ENCODE results near the gene FBN3.
A peak's percentile ranks its signal among the peaks of the same experiment; 100 is the strongest.

The FBN3 gene

GRCh38 chr19:8087876-8088275, 61.5 kb downstream of the FBN3 start:
- DNase-seq = no peak

DNA sequence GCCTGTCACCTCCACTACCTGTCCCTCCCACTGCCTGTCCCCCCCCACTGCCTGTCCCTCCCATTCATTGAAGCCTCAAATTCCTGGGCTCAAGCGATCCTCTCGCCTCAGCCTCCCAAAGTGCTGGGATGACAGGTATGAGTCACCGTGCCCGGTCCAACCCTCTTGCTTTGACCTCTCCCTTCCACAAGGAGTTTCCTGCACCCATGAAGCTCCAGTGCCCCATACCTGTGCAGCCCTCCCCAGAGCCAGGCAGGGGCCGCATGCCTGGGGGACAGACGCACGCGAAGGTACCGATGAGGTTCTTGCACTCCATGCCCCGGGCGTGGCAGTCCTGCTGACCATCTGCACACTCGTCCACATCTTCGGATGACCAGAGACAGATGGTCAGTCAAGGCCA, 62.5 kb downstream of the FBN3 start:
- DNase-seq = no peak

- no peak for DNase-seq
Observed at GRCh38 chr19:8085598-8086408, 63.6 kb downstream of the FBN3 start.

DNA sequence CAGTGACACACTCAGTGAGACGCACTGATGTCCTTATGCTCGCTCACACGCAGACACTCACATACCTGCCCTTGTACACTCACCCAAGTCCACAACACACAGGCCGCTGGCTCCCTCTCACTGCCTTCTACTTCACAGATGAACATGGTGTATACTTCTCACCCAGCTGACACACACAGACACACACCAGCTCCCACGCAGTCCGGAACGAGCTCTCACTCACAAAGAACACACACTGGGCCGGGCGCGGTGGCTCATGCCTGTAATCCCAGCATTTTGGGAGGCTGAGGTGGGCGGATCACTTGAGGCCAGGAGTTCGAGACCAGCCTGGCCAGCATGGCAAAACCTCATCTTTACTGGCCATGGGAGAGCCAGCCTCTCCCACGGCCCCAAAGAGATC, 65.2 kb downstream of the FBN3 start:
- no peak for DNase-seq

GRCh38 chr19:8083141-8083540, 66.3 kb downstream of the FBN3 start:
- no peak for DNase-seq

GRCh38 chr19:8081569-8082550, 67.5 kb downstream of the FBN3 start:
- DNase-seq = no peak

GRCh38 chr19:8080832-8081231, 68.6 kb downstream of the FBN3 start:
- DNase-seq = no peak

DNA sequence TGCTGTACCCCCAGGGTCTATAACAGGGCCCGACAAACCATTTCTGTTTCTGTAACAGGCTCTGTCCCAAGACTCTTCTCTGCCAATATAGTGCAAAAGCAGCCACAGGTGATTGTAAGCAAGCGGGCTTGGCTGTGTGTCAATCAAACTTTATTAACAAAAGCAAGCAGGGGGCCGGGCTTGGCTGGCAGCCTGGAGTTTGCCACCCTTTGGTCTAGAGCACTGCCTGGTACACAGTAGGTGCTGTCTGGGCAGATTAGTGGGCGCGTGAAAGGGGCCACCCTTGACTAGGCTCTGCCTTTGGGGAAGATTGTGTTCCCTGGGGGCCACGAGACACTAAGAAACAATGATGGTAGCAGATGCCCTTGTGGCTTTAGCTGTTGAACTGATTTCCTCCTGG, 69.4 kb downstream of the FBN3 start:
- no peak for DNase-seq

DNA sequence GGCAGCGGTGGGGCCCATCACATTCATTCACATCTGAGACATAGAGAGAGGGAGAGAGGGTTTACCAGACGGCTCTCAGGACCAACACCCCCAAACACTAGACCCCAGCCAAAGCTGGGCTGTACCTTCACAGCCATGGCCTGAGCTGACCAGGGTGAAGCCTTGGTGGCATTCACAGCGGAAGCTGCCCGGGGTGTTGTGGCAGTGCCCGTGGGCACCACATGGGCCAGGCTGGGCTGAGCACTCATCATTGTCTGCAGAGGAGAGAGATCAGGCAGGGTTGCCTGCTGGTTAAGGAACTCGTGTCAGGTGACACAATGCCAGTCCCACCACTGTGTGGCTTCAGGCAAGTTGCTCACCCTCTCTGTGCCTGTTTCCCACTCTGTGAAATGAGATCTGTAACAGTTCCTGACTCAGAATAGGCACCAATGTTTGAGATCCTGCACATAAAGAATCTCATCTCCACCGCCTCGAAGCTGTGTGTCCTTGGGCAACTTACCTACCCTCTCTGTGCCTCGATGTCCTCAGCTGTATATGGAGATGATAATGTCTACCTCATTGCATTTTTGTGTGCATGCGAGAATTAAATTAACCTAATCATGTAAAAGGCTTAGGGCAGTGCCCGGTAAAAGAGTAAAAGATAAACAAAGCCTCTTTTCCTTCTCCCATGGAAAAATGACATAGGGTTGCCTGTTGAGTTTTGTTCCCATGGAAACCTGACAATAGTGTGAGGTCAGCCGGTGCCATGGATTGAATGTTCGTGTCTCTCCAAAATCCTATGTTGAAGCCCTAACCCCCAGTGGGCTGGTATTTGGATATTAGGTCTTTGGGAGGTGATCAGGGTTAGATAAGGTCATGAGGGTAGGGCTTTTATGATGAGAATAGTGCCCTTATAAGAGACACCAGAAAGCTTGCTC, 74.0 kb downstream of the FBN3 start:
- DNase-seq = no peak

- no peak for DNase-seq
Observed at GRCh38 chr19:8074501-8074900, 74.9 kb downstream of the FBN3 start.

GRCh38 chr19:8071912-8072311, 77.5 kb downstream of the FBN3 start:
- DNase-seq = no peak

DNA sequence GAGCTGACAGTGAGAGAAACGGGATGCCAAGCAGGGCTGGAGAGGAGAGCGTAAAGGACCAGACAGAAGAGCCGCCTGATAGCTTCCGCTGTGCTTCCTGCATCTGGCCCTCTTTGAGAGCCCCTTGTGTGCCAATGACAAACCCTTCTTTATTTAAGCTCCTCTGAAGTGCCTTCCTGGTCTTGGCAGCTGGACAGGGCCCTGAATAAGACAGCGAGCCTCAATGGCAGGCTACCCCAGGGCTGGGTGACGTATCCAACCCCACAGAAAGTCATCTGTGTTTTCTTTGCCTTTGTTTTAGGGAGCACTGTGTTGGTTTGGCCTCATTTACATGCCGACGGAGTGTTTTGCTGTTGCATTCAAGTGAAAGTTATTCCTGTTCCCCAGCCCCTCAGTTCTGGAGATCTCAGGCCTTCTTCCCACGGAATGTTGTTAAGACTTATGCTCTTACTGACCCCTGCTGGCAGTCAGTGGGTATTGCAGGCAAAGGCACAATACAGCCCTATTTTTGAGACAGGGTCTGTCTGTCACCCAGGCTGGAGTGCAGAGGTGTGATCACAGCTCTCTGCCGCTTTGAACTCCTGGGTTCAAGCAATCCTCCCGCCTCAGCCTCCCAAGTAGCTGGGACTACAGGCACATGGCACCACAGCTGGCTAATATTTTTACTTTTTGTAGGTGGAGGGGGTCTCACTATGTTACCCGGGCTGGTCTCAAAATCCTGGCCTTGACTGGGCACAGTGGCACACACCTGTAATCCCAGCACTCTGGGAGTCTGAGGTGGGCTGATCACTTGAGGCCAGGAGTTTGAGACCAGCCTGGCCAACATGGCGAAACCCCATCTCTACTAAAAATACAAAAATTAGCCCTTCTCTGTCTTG, 80.1 kb downstream of the FBN3 start:
- DNase-seq = no peak

DNA sequence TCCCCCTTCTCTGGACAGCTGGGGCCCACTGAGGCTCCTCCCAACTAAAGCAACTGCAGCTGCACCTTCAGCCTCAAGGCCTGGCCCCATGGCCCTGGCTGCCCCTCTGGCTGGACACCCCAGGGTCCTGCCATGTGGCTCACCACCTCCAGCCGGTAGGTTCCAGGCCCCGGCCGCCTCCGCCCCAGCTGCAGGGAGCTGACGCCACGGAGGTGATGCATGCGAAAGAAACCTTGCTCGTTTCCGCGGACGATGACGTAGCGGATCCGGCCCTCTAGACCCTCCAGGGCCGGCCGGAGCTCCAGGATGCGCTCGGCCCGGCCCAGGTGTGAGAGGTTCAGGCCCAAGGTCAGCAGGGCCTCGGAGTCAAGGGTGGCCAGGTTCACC, 83.5 kb downstream of the FBN3 start:
- DNase-seq = no peak

DNA sequence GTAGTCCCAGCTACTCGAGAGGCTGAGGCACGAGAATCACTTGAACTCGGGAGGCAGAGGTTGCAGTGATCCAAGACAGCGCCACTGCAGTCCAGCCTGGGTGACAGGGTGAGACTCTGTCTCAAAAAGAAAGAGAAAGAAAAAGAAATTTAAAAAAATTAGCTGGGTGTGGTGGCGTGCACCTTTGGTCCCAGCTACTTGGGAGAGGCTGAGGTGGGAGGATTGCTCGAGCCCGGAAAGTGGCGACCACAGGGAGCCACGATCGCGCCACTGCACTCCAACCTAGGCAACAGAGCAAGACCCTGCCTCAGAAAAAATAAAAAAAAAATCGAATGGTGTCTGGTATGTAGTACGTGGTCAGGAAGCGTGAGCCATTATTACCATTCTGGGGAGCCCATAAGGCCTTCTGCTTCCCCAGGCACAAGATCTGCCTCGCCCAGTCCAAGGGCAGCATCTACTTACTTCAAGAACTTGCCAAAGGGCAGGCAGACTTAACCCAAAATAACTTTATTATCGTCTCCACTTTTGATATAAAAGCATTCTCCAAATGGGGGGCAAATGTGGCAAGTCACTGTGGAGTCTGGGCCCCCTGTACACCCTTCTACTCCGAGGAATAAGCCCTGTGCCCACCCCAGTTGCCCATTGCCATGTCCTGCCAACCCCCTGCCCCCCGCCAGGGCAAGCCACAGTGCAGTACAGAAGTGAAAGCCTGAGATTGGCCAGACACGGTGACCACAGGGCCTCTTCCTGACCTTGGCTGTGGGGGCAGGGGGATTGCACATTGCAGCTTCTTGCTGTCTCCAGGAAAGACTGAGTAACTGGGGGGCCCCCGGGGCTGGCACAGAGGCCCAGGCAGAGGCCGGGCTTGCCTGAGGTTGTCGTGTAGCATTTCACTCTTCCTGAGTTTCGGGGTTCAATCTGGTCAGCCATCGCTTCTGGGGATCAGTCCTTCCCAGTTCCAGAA, 84.2 kb downstream of the FBN3 start:
- DNase-seq = no peak

- DNase-seq = no peak
Observed at GRCh38 chr19:8057545-8058270, 91.7 kb downstream of the FBN3 start.

- DNase-seq = no peak
Observed at GRCh38 chr19:8056533-8056932, 92.9 kb downstream of the FBN3 start.

DNA sequence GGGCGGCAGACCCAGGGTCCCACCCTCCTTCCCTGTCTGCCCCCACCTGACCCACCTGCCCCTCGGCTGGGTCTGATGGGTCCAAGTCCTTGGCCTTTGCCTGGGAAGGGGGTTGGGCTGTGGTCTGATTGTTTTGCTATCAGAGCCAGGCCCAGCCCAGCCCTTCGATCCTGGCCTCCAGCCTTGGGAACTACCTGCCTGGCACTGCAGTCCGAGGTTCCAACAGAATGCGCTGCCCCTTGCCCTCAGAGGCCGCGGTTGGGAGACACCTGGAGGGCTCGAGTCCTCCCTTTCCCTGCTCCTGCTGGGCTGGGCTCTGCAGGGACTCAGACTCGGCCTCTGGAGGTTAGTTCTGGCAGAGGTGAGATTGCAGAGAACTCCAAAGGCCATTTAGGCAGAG, 95.2 kb downstream of the FBN3 start:
- no peak for DNase-seq

DNA sequence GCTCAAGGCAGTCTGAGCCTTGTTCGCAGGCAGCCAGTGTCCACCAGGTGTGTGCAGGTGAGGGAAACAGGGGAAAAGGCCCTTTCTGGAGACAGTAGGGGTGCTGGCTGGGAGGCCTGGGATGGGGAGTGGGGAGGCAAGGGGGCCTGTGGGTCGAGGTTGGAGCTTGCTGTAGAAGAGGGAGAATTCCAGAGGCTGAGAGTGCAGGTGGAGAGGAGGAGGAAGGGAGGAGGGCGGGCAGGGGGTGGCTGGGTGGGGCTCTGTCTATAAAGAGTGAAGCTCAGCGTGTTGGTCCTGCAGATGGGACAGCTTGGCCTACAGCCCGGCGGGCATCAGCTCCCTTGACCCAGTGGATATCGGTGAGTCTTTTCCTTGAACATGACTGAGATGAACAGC, 96.9 kb downstream of the FBN3 start, which contains the start of gene CCL25:
CCL25 (plus strand) TSS at position 297 of the 396 bp plus-strand sequence. CDS start 290 bp downstream, outside the sequence.
- DNase-seq = no peak

GRCh38 chr19:8050274-8051096, 98.9 kb downstream of the FBN3 start:
- peak; percentile 92 for DNase-seq
